ENCODE results near the gene OSMR. TPM values are rescaled to one million over a fixed set of nuclear protein-coding genes. Genes with fewer than 3 reads are reported as not detected.

OSMR gene
- polyA plus RNA-seq, 2 donors = 4.6 to 7.6 TPM

DNA sequence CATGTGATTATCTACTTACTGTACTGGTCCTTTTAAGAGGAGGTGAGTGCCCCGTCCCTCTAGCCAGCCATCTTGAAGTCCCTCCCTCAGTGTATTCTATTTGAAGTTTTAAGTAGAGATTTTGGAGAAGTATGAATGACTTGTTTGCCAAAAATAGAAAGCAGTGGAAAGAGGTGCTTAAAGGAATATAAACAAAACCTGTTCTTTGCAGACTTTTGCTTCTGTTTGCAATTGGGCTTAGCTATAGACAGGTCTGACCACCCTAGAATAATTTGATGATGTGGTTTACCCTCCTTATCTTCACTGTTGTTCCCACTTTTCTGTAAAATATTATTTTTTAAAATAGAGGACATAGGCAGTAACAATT is 21.2 kb downstream of the OSMR start:
- no peaks in the 10 kb centered on the region for H3K9me3 ChIP-seq (ENCODE audit: control insufficient read depth in 2 of 2, insufficient read depth in 1 of 2, low read depth in 1 of 2, low read length in 1 of 2)
- H3K27ac ChIP-seq (ENCODE audit: low read depth in 2 of 2, low read length in 1 of 2) = no peak overlapping the region
- 56 to 73% methylated on average over 1 of the region's 1 CpG for WGBS, 2 donors
- no peak overlapping the region for H3K4me3 ChIP-seq (ENCODE audit: low read depth in 1 of 2, low read length in 2 of 2)
- peaks cover 0 to 4% of the 10 kb centered on the region in 2 donors for H3K36me3 ChIP-seq (ENCODE audit: control insufficient read depth in 2 of 2, insufficient read depth in 2 of 2, low read length in 1 of 2)
- peaks cover 3 to 12% of the 10 kb centered on the region in 2 donors for H3K4me1 ChIP-seq (ENCODE audit: control insufficient read depth in 2 of 2, insufficient read depth in 2 of 2, low read length in 1 of 2)
- no peaks in the 10 kb centered on the region for H3K27me3 ChIP-seq (ENCODE audit: control insufficient read depth in 1 of 2, insufficient read depth in 2 of 2, low read length in 2 of 2)

DNA sequence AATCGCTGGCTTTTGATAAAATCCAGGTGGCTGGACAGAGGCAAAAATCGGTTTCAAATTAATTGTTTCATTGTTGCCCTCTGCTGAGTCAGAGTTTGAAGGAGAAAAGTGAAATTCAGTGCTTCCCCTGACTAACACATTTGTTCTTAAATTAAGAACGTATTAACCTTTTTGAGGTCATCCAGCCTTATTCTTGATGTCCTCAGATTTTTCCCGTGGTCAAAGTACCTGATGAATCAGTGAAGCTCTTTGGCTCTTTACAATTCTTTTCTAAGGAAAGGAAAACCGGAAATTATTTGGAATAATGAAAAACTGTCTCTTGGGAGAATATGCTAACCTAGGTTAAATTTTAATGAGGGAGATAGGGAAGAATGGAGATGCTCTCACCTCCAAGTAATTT is 21.6 kb downstream of the OSMR start:
- H3K9me3 ChIP-seq (ENCODE audit: control insufficient read depth in 2 of 2, insufficient read depth in 1 of 2, low read depth in 1 of 2, low read length in 1 of 2) = no peaks in the 10 kb centered on the region
- no peaks in the 10 kb centered on the region for H3K27me3 ChIP-seq (ENCODE audit: control insufficient read depth in 1 of 2, insufficient read depth in 2 of 2, low read length in 2 of 2)
- peaks cover 3 to 12% of the 10 kb centered on the region in 2 donors for H3K4me1 ChIP-seq (ENCODE audit: control insufficient read depth in 2 of 2, insufficient read depth in 2 of 2, low read length in 1 of 2)
- H3K27ac ChIP-seq (ENCODE audit: low read depth in 2 of 2, low read length in 1 of 2) = no peak overlapping the region
- no peak overlapping the region for H3K4me3 ChIP-seq (ENCODE audit: low read depth in 1 of 2, low read length in 2 of 2)
- WGBS, 2 donors = 77 to 80% methylated on average over 5 of the region's 5 CpGs
- peaks cover 0 to 4% of the 10 kb centered on the region in 2 donors for H3K36me3 ChIP-seq (ENCODE audit: control insufficient read depth in 2 of 2, insufficient read depth in 2 of 2, low read length in 1 of 2)

DNA sequence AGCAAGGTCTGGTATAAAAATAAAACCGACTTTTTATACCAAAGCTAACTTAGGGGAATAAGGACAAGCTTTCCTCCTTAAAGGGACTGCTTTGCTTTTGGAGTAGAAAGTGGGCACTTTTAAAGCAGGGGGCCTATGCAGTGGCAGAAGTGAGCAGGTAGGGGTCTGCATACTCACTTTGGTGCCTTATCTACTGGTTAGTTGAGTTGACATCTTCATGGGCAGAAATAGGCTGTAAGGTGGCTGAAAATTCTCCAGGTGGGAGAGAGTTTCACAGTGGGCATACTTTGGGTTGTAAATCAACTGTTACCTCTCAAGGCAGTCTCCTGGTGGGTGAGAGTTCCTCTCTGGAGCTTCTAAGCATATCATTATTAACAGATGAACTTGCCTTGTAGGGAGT is 24.8 kb downstream of the OSMR start:
- Histone ChIP-seq H3K27me3 (ENCODE audit: control insufficient read depth in 1 of 2, insufficient read depth in 2 of 2, low read length in 2 of 2) (no peaks in the 10 kb centered on the region), H3K36me3 (ENCODE audit: control insufficient read depth in 2 of 2, insufficient read depth in 2 of 2, low read length in 1 of 2) (peaks cover 0 to 4% of the 10 kb centered on the region in 2 donors), H3K4me1 (ENCODE audit: control insufficient read depth in 2 of 2, insufficient read depth in 2 of 2, low read length in 1 of 2) (peaks cover 3 to 10% of the 10 kb centered on the region in 2 donors), H3K4me3 (ENCODE audit: low read depth in 1 of 2, low read length in 2 of 2) (no peak overlapping the region), H3K27ac (ENCODE audit: low read depth in 2 of 2, low read length in 1 of 2) (peak overlapping the region; percentile 30 to 38), H3K9me3 (ENCODE audit: control insufficient read depth in 2 of 2, insufficient read depth in 1 of 2, low read depth in 1 of 2, low read length in 1 of 2) (no peaks in the 10 kb centered on the region)
- 53 to 71% methylated on average over 1 of the region's 1 CpG for WGBS, 2 donors

DNA sequence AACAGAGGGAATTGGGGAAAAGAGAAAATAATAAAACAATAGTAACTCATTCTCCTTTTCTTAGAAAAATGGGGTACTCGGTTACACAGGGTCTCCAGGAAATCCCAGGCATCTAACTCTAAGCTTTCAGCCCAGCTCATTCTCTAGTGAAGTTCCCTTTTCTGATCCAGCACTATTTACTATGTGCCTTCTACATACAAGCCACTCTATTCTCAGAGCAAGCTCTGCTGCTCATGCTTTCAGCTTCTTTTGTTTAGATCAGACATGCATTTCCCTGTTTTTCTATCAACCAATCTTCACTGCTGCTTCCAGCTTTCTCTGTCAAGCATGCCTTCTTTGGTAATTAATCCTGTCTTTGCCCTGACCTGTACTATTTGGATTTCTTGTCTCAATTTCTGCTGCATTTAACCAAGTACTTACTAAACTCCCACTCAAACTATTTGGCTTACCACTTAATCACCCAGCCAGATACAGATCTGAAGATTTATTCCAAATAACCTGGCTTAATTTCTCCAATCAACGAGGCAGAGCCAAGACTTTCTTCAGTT is 25.3 kb downstream of the OSMR start:
- 19 to 20% methylated on average over 2 of the region's 2 CpGs for WGBS, 2 donors
- Histone ChIP-seq H3K4me1 (ENCODE audit: control insufficient read depth in 2 of 2, insufficient read depth in 2 of 2, low read length in 1 of 2) (peaks cover under 1 to 5% of the 10 kb centered on the region in 2 donors), H3K27ac (ENCODE audit: low read depth in 2 of 2, low read length in 1 of 2) (peak overlapping the region; percentile 7 to 31)

DNA sequence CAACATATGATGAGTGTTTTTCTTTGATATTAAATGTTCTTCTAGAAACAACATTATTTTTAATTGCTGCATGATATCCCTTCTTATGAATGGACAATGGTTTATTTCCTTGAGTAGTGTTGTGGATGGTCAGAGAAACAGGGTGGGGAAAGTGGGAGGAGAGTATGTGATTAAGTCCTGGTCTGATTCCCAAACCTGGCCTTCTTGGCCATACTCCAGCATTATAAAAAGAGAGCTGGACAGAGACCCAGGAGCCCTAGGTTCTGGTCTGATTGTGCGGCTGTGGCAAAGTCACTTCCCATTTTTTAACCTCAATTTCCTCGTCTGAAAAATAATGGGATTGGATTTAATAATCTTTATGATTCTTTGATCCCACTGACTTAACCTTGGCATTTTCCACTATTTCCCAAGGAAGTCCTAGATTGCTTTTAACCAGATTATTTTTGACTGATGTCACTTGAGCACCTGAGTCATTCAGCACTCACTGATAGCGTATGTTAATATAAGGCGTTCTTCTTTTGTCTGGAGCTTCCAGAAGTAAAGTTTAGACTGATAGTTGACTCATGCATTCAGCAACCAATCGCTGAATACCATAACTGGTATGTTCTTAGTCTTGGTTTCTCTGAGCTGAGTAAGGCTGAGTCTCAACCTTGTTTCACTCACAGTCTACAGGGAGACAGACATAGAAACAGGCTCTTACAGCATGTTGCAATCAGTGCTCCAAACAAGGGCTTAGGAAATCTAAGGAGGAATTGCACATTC is 26.2 kb downstream of the OSMR start:
- Histone ChIP-seq H3K4me3 (ENCODE audit: low read depth in 1 of 2, low read length in 2 of 2) (no peak overlapping the region), H3K27ac (ENCODE audit: low read depth in 2 of 2, low read length in 1 of 2) (peak overlapping the region; percentile 73 to 79), H3K4me1 (ENCODE audit: control insufficient read depth in 2 of 2, insufficient read depth in 2 of 2, low read length in 1 of 2) (no peaks in the 10 kb centered on the region), H3K27me3 (ENCODE audit: control insufficient read depth in 1 of 2, insufficient read depth in 2 of 2, low read length in 2 of 2) (no peaks in the 10 kb centered on the region), H3K9me3 (ENCODE audit: control insufficient read depth in 2 of 2, insufficient read depth in 1 of 2, low read depth in 1 of 2, low read length in 1 of 2) (no peaks in the 10 kb centered on the region), H3K36me3 (ENCODE audit: control insufficient read depth in 2 of 2, insufficient read depth in 2 of 2, low read length in 1 of 2) (peaks cover 0 to under 1% of the 10 kb centered on the region in 2 donors)
- 29 to 30% methylated on average over 5 of the region's 5 CpGs for WGBS, 2 donors

More for the DNA sequence above, 25.3 kb downstream of the OSMR start:
- no peaks in the 10 kb centered on the region for H3K27me3 ChIP-seq (ENCODE audit: control insufficient read depth in 1 of 2, insufficient read depth in 2 of 2, low read length in 2 of 2)
- H3K36me3 ChIP-seq (ENCODE audit: control insufficient read depth in 2 of 2, insufficient read depth in 2 of 2, low read length in 1 of 2) = no peaks in the 10 kb centered on the region
- no peaks in the 10 kb centered on the region for H3K9me3 ChIP-seq (ENCODE audit: control insufficient read depth in 2 of 2, insufficient read depth in 1 of 2, low read depth in 1 of 2, low read length in 1 of 2)
- no peak overlapping the region for H3K4me3 ChIP-seq (ENCODE audit: low read depth in 1 of 2, low read length in 2 of 2)

DNA sequence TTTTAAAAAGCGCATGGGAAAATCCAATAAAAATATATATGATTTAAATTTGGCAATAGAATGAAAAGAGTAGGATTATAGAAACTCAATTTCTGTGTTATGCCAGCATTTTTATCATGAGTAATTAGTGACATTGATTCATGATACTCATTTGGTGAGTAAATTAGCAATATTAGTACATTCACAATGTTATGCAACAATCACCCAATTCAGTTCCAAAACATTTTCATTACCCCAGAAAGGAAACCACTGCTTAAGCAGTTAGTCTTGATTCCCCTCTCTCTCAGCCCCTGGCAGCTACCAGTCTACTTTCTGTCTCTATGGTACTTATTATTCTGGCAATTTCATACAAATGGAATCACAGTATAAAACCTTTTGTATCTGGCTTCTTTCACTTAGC is 27.0 kb downstream of the OSMR start:
- 81 to 89% methylated on average over 1 of the region's 1 CpG for WGBS, 2 donors
- Histone ChIP-seq H3K9me3 (ENCODE audit: control insufficient read depth in 2 of 2, insufficient read depth in 1 of 2, low read depth in 1 of 2, low read length in 1 of 2) (no peaks in the 10 kb centered on the region), H3K4me3 (ENCODE audit: low read depth in 1 of 2, low read length in 2 of 2) (no peak overlapping the region), H3K27ac (ENCODE audit: low read depth in 2 of 2, low read length in 1 of 2) (no peak overlapping the region), H3K4me1 (ENCODE audit: control insufficient read depth in 2 of 2, insufficient read depth in 2 of 2, low read length in 1 of 2) (no peaks in the 10 kb centered on the region), H3K27me3 (ENCODE audit: control insufficient read depth in 1 of 2, insufficient read depth in 2 of 2, low read length in 2 of 2) (no peaks in the 10 kb centered on the region), H3K36me3 (ENCODE audit: control insufficient read depth in 2 of 2, insufficient read depth in 2 of 2, low read length in 1 of 2) (peaks cover 0 to 3% of the 10 kb centered on the region in 2 donors)

DNA sequence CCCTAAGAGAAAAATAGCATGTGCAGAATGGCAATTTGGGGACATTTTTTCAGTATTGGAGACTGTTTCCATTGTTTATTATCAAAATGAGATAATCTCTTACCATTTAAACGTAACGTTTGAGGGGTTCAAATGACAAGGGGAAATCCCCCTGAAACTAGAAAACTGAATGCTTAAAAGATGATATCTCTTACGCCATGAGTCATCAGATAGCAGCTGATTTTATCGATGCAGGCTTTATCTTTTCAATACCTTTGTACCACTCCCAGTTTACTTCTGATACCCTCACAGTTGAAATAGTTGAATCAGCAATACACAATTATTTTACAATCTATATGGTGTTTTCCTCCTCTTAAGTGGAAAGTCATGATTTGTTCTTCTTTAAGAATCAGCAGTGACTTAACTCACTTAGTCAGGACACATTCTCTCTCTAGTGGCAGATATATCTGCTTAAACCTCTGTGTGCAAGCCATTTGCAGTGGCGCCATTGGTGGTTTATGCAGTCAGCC is 29.2 kb downstream of the OSMR start:
- H3K4me1 ChIP-seq (ENCODE audit: control insufficient read depth in 2 of 2, insufficient read depth in 2 of 2, low read length in 1 of 2) = no peaks in the 10 kb centered on the region
- H3K27me3 ChIP-seq (ENCODE audit: control insufficient read depth in 1 of 2, insufficient read depth in 2 of 2, low read length in 2 of 2) = no peaks in the 10 kb centered on the region
- no peak overlapping the region for H3K27ac ChIP-seq (ENCODE audit: low read depth in 2 of 2, low read length in 1 of 2)
- H3K4me3 ChIP-seq (ENCODE audit: low read depth in 1 of 2, low read length in 2 of 2) = no peak overlapping the region
- H3K36me3 ChIP-seq (ENCODE audit: control insufficient read depth in 2 of 2, insufficient read depth in 2 of 2, low read length in 1 of 2) = peaks cover 0 to 8% of the 10 kb centered on the region in 2 donors
- WGBS, 2 donors = 80 to 85% methylated on average over 5 of the region's 5 CpGs
- no peaks in the 10 kb centered on the region for H3K9me3 ChIP-seq (ENCODE audit: control insufficient read depth in 2 of 2, insufficient read depth in 1 of 2, low read depth in 1 of 2, low read length in 1 of 2)

DNA sequence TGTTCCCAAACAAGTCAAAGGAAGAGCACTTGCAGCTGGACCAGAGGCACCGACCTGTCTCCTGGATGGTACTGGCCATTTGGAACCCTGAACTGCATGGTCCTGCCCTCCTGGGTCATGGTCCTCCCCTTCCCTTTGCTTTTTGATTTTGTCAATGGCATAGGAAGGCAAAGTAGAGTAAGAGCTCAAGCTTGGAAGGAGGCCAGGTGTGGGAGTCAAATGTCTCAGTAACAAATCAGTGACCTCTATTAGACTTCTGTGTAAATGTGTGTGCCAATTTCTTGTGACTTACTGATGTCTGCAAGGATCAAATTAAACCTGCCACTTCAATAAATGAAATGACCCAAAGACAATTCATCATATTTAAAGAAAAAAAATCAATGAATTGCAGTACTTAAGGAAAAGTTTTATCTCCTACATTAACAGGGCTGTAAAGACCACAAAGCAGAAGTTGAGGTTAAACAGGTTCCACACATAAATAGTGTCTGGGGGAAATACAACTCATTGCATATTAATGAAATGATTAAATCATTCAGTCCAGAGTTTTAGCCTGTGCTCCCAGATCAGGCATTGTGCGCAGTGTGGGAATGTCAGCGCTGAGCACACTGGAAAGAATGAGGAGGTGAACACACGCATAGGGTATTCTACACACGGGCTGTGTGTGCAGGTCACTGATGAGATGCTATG is 32.7 kb downstream of the OSMR start:
- H3K27ac ChIP-seq (ENCODE audit: low read depth in 2 of 2, low read length in 1 of 2) = no peak overlapping the region
- no peaks in the 10 kb centered on the region for H3K27me3 ChIP-seq (ENCODE audit: control insufficient read depth in 1 of 2, insufficient read depth in 2 of 2, low read length in 2 of 2)
- no peaks in the 10 kb centered on the region for H3K9me3 ChIP-seq (ENCODE audit: control insufficient read depth in 2 of 2, insufficient read depth in 1 of 2, low read depth in 1 of 2, low read length in 1 of 2)
- H3K4me3 ChIP-seq (ENCODE audit: low read depth in 1 of 2, low read length in 2 of 2) = no peak overlapping the region
- H3K36me3 ChIP-seq (ENCODE audit: control insufficient read depth in 2 of 2, insufficient read depth in 2 of 2, low read length in 1 of 2) = peaks cover 5 to 14% of the 10 kb centered on the region in 2 donors
- 92 to 94% methylated on average over 5 of the region's 5 CpGs for WGBS, 2 donors
- peaks cover 0 to 3% of the 10 kb centered on the region in 2 donors for H3K4me1 ChIP-seq (ENCODE audit: control insufficient read depth in 2 of 2, insufficient read depth in 2 of 2, low read length in 1 of 2)

DNA sequence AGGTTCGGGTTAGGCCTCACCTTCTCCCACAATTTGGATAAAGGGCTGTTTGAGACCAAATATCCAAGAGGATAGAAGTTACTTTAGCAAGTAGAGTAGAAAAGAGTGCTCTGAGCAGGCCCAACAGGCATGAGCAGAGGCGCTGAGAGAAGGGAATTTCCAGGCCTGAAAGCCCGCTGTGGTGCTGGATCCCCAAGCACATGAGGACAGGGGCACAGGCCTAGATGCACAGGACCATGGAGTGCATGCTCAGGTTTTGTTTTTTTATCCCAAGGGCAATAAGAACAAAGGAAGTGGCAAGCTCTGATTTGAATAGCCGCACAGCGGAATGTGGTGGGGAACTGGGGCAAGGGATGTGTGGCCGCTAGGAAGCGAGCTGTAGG is 33.3 kb downstream of the OSMR start:
- Histone ChIP-seq H3K4me3 (ENCODE audit: low read depth in 1 of 2, low read length in 2 of 2) (no peak overlapping the region), H3K27me3 (ENCODE audit: control insufficient read depth in 1 of 2, insufficient read depth in 2 of 2, low read length in 2 of 2) (no peaks in the 10 kb centered on the region), H3K4me1 (ENCODE audit: control insufficient read depth in 2 of 2, insufficient read depth in 2 of 2, low read length in 1 of 2) (peaks cover 0 to 3% of the 10 kb centered on the region in 2 donors), H3K9me3 (ENCODE audit: control insufficient read depth in 2 of 2, insufficient read depth in 1 of 2, low read depth in 1 of 2, low read length in 1 of 2) (no peaks in the 10 kb centered on the region), H3K36me3 (ENCODE audit: control insufficient read depth in 2 of 2, insufficient read depth in 2 of 2, low read length in 1 of 2) (peaks cover 9 to 14% of the 10 kb centered on the region in 2 donors), H3K27ac (ENCODE audit: low read depth in 2 of 2, low read length in 1 of 2) (no peak overlapping the region)
- WGBS, 2 donors = 93 to 94% methylated on average over 7 of the region's 7 CpGs
